Activated naive CD8-positive, alpha-beta T cell treated with anti-CD3 and anti-CD28 coated beads, Interleukin-2, amount 50 U/mL, for 16 hours (primary cell): Measurements from ENCODE around the gene MS4A12.
"Not testable (repeated sequence)": the region's sequence is repeated elsewhere in the genome, so short reads cannot be mapped to it uniquely, and the experiment has no call there.

ENCODE experiments used
- DNase-seq: peaks from one replicate; pipeline ENCODE4 v3.0.0-alpha.2; 2020; ENCODE audit warnings: low read depth, low spot score

The MS4A12 gene, protein sequence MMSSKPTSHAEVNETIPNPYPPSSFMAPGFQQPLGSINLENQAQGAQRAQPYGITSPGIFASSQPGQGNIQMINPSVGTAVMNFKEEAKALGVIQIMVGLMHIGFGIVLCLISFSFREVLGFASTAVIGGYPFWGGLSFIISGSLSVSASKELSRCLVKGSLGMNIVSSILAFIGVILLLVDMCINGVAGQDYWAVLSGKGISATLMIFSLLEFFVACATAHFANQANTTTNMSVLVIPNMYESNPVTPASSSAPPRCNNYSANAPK

DNA sequence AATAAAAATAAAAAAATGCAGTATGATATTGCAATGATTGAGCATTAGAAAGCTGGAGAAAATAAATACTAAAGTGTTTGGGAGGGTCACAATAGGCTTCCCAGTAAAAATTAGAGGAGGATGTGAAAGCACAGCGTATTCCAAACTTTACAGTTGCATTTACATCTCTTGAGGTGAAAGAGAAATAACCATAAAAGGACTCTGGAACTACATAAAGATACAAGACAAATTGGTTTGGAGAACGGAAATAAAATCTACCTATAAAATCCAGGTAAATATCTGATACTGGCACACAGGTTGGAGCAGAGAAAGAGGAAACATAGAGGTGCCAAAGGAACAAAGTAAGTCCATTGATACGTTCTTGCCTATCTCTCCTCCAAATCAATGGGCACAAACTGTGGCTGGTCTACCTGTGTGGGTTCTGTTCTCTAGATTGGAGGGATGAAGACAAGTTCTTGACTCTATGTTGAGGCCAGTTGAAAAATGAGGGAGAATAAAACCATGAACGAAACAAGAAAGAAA is at the start of gene MS4A12:
TSS of gene MS4A12 (plus strand) at position 291 of the 522 bp plus-strand sequence. CDS start 4,541 bp downstream, outside the sequence.
- no peak for DNase-seq

DNA sequence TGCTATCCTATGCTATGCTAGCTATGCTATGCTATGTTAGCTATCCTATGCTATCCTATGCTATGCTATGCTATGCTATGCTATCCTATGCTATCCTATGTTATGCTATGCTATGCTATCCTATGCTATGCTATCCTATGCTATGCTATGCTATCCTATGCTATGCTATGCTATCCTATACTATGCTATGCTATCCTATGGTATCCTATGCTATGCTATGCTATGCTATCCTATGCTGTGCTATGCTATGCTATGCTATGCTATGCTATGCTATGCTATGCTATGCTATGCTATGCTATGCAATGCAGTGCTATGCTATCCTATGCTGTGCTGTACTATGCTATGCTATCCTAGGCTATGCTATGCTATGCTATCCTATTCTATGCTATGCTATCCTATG is 45.5 kb upstream of the MS4A12 start:
- DNase-seq, result no peak

DNA sequence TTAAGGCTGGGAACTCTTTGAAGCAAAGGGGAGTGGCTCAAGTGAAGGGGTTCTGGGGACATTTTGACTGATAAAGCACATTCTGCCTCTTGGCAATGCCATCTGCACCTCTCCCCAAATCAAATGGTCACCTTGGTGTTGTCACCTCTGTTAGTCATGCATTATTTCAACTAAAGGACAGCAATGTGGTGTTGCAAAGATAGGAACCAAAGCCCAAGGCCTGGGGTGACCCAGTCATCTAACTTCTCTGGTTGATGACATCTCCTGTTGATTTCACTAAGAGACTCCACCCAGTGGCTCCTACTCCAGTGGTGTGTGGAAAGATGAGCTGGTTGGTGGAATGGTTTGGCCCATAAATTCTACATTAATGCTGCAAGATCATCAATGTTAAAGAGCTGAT is 44.7 kb upstream of the MS4A12 start:
- DNase-seq, result no peak

DNA sequence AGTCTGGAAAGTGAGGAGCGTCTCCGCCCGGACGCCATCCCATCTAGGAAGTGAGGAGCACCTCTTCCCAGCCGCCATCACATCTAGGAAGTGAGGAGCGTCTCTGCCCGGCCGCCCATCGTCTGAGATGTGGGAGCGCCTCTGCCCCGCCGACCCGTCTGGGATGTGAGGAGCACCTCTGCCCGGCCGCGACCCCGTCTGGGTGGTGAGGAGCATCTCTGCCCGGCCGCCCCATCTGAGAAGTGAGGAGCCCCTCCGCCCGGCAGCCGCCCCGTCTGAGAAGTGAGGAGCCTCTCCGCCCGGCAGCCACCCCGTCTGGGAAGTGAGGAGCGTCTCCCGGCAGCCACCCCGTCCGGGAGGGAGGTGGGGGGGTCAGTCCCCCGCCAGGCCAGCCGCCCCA is 41.4 kb upstream of the MS4A12 start:
- not testable (repeated sequence) for DNase-seq

DNA sequence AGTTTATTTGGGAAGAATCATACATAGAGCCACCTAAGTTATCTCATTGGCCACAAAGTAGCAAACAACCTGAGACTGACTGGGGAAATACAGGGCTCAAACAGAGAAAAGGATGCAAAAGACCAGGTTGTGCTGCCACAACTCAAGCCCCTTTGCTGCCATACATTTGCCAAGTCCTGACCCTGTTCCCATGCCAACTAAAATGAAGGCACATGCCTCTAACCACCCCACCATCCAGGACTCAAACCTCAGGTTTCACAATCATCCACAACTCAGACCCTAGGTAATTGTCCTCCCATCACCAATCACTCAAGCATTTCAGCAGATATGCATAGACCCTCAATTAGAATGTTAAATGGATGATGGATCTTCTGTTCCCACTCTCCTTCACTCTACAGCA is 38.4 kb upstream of the MS4A12 start:
- DNase-seq, result no peak

DNA sequence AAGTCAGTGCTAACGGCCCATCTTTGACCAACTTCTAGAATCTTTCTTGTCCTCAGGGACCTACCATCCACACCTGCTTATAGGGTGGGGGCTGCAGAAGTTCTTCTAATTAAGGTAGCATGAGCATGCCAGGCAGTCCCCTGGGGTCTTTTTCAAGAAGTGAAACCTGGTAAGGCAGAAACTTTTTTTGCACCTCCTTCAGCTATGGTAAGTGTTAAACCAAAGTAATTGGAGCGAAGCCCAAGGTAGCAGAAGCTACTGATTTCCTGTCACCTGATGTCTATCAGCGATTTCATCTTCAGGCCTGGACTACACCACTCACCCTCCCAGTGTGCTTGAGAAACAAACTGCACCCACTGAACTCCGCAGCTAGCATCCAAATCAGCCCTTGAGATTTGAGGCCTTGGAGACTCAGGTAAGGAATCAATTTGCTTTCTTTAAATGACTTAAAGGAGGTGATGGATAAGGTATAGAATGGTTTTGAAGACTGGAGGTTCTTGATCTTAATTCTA is 37.0 kb upstream of the MS4A12 start, which contains the start of gene MS4A1:
TSS of gene MS4A1 (plus strand) at position 317 of the 512 bp plus-strand sequence. CDS start 6,528 bp downstream, outside the sequence.
- DNase-seq, result no peak

DNA sequence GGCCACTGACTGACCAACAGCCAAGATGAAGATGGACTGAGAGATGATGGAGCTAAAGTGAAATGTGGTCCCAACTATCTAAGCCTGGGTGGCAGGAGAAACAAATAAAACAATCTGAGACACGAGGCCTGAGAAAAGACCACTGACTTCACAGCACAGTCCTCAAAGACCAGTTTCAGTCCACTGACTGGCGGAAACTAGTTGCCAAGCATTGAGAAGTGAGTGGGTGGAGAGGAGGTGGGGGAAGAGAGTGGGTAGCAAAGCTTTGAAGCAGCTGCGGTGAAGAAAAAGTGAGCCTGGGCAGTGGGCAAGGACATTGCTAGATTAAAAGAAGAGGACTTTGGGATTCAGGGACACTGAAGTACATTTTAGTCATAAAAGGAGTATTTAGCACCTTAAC is 35.0 kb upstream of the MS4A12 start:
- no peak for DNase-seq

DNA sequence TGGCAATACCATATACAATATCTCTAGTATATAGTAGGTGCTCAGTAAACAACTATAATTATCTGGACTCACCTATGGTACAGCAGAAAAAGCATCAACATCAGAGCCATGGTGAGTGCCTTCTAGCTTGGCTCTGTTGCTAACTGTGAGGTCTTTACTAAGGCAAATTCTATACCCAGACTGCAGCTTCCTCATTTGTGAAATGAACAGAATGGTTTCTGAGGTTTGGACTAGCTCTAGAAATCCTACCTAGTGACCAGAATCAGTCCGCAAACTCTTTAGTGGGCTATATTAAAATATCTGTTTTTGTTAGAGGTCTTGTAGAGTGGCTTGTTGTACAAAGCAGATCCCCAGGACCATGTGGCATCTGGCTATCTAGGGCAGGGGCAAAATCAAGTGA is 33.2 kb upstream of the MS4A12 start:
- DNase-seq, result no peak

DNA sequence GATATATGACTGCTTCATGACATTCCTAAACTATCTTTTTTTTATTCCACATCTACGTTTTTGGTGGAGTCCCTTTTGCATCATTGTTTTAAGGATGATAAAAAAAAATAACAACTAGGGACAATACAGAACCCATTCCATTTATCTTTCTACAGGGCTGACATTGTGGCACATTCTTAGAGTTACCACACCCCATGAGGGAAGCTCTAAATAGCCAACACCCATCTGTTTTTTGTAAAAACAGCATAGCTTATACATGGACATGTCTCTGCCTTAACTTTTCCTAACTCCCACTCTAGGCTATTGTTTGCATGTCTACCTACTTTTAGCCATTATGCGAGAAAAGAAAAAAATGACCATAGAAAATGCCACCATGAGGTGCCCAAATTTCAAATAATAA is 23.7 kb upstream of the MS4A12 start:
- DNase-seq, result no peak

DNA sequence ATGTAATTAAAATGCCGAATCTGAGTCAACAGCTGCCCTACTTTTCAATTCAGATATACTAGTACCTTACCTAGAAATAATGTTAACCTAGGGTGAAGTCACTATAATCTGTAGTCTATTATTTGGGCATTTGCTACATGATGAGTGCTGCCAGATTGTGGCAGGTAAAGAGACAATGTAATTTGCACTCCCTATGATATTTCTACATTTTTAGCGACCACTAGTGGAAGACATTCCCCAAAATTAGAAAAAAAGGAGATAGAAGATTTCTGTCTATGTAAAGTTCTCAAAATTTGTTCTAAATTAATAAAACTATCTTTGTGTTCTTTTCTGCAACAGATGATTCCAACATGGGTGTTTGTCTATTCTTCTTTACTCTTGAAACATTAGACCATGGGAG is 22.9 kb upstream of the MS4A12 start:
- no peak for DNase-seq

DNA sequence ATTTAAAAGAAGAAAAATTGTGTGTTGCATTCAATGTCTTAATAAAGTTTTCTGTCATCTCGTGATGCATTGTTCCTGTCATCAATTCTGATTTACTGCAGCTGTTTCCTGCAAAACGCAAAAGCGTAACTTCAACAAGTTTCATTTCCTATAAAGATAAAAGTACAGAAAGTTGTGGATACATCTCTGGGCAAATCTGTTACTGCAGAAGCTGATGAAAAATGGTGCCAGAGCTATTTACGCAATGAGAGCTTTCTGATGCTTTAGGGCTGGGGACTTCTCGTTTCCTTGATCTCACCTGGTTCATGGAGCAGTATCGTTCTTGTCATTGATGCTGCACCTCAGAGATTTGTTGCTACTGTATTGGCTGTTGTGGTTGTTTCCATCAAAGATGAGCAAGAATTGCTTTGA is 15.5 kb upstream of the MS4A12 start:
- DNase-seq, result no peak

DNA sequence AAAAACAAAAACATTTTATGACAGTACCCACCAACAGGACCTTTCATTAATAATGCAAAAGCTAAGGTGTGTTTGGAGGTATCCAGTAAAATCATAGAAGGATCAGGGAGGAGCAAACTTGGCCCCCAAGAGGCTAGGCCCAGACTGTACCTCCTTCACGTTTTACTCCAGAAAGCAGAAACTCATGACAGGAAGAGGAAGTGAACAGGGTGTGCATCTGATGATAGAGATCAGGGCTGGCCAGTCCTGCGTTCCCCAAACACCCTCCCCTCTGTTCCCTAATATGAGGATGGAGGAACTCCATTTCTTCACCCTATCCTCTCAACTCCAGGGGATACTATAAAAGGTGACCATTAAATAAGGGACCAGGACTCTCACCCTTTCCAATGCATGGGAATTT is 10.2 kb upstream of the MS4A12 start:
- DNase-seq, result no peak

DNA sequence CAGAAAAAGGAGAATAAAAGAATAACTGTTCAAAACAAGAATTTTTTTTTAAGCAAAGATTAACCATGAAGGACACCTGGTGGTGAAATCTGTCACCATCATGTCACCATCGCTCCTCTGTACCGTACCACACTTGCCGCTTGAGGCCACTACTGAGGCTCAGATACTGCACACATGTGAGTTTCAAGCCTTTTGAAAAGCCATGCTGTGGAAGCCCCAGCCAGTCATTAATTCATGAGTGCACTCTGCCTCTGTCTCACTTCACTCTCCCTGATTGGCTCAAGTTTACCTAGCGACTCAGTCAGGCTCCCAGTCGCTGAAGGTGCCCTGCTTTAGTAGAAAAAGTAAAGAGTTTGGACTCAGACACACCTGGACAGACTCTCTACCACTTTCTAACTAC is 6.6 kb upstream of the MS4A12 start:
- no peak for DNase-seq

DNA sequence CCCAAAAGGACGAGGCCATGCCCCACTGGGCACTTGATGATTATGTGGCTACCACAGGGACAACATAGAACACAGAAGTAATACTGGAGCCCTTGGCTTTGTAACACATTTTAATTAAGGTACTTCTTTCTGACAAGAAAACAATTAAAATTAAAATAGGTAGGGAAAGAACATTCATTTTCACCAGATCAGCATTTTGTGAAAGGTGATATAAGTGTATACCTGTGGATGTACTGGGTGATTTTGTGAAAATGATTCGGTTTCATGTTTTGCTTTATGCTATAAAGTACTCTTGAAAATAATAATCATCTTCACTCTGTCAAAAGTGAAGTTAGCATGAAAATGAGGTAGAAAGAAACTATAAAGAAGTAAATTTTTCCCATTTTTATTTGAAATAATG is 876 bp downstream of the MS4A12 start:
- no peak for DNase-seq

DNA sequence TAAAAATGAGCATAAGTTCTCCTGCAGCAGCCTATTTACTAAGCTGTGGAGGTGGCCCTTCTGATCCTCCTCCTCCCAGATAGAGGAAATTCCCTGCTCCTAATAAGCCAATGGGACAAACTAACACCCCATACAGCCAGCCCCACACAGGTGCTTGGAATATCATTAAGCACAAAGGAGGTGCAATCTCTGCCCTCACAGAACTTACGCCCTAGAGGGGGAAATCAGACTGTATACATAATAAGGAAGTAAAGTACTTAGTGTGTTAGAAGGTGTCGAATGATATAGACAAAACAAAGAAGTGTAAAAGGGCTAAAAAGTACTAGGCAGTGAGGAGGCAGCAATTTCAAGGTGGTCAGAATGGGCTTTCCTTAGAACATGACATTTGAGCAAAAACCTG is 5.8 kb downstream of the MS4A12 start:
- DNase-seq, result no peak

DNA sequence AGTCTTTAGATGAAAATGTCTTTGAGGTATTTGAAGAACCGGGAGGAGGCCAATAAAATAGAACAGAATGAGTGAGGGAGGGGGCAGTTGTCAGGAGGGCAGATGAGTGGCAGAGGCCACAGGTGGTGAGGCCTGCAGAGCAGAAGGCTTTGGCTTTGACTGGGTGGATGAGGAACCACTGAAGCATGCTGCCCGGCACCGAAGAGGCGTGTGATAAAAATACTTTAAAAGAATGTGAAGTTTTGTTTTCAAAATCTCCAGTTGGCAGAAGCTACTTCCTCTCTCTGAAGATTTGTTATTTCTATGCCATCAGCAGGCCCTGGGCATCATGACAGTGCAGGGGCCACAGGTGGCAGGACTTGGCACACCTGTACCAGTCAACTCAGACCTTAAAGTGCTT is 6.3 kb downstream of the MS4A12 start:
- DNase-seq, result no peak

DNA sequence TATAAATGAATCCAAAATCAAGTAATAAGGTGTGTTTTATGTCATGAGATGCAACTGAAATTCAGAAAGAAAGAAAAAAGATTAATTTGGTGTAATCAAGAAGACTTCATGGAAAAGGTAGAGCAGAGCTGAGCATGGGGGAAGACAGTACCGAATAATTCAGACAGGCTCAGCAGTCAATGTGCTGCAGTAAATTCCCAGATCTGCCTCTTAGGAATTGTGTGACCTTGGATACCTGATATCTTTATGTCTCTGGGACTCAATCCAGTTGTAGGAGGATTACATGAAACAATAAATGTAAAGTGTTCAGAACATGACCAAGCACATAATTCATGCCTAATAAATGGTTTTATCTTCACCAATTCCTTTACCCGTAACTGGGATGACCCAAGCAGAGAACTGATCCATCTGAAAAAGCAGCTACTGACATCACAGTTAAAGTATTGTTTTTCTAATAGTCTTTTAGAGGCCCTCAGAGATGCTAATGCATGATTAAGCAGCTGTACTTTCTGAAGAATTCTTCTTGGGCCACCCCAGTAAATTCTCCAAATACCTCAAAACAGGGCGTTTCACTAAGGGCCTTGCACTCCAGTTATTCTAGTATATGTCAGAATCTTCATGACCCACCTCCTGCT is 7.8 kb downstream of the MS4A12 start:
- DNase-seq, result no peak

DNA sequence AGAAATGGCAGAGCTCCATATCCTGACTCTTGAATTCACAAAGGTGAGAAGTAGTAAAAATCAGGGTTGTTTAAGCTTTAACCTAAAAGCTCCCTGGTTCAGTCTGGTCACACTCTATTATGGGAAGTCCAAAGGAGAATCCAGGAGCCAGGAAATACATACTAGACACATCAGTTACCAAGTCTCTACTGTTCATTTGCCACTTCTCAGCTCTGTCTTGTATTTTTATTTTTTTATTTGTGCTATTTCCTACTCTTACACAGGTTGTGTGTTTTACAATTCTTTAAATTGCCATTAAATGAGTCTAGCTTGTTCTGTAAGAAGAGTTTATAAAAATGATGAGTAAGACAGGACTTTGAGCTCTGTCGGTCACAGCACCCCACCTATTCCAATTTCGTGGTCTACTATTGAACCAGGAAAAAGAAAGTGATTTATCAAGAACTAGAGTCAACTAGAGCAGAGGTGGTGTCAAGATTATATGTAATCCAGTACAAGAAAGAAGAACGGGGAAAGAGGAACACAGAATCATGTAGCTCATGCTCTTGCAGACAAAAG is 9.7 kb downstream of the MS4A12 start:
- DNase-seq, result no peak

DNA sequence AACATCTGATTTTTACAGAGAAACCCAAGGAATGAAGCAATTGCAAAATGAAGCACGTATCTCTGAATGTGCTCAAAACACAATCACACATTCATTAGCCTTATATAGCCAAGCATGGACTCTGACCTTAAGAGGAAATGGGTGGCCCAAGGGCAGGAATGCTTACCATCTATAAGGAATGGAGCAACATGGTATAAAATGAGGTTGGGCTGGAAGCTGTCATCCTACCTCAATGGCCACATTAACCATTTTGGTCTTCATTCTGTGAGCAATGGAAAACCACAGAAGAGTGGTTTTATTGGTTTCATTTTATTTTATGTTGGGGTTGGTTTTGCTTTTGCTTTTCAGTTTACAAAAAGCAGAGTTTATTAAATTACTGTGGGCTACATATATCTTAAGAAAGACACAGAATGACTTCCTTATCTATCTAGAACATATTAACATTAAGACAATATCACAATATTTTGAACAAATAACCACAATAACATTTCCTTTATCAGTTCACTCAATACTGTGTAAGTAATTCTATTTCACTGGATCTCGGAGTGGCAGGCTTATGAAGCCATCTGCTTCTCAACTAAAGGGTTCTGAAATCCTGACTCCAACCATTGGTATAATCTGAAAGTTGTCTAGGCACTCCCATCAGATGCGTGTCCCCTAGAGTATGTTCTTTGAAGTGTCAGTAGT is 11.8 kb downstream of the MS4A12 start:
- no peak for DNase-seq

DNA sequence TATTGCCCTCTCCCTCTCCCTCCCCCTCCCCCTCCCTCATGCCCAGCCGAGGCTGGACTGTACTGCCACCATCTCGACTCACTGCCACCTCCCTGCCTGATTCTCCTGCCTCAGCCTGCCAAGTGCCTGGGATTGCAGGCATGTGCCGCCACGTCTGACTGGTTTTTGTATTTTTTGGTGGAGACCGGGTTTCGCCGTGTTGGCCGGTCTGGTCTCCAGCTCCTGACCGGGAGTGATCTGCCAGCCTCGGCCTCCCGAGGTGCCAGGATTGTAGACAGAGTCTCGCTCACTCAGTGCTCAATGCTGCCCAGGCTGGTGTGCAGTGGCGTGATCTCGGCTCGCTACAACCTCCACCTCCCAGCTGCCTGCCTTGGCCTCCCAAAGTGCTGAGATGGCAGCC is 17.0 kb downstream of the MS4A12 start:
- DNase-seq, result not testable (repeated sequence)

DNA sequence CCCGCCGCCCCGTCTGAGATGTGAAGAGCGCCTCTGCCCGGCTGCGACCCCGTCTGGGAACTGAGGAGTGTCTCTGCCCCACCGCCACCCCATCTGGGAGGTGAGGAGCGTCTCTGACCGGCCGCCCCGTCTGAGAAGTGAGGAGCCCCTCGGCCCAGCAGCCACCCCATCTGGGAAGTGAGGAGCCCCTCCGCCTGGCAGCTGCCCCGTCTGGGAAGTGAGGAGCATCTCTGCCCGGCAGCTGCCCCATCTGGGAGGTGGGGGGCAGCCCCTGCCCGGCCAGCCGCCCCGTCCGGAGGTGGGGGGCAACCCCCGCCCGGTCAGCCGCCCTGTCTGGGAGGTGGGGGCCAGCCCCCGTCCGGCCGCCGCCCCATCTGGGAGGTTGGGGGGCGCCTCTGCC is 17.6 kb downstream of the MS4A12 start:
- DNase-seq, result not testable (repeated sequence)

DNA sequence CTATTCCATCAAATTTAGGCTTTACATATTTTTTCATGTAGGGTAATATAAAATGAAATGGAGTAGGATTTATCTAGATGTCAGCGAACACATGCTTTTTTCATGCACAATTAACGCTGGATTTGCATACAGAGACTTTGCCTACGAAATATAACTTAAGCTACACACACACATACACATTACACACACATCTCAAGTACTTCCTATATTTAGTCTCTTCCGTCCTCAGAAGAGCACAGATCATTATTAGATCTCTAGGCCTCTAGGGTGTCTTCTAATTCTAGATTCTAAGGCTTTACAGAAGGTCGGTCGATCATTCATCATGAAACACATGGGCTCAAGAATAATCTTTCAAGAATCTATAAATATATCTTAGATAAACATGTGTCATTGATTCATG is 18.8 kb downstream of the MS4A12 start:
- DNase-seq, result no peak
